ENCODE results near the gene EYA4. TPM values are rescaled to one million over a fixed set of nuclear protein-coding genes. Genes with fewer than 3 reads are reported as not detected.

EYA4 gene
- total and polyA plus RNA-seq, 8 donors, result 0.03 to 16.3 (median 0.87) TPM; not detected in 1

- WGBS, 5 donors, result 3 to 96% (median 56%) methylated on average over 1 of the region's 1 CpG
- no peaks in the 10 kb centered on the region for H3K36me3 ChIP-seq
- no peak overlapping the region for H3K27ac ChIP-seq
- no peaks in the 10 kb centered on the region for H3K9me3 ChIP-seq
- H3K4me1 ChIP-seq, result no peaks in the 10 kb centered on the region
- no peak overlapping the region for H3K4me3 ChIP-seq
- no peaks in the 10 kb centered on the region for H3K27me3 ChIP-seq
- no peak for DNase-seq
- no peak for TF ChIP-seq EP300 (IDR thresholded peaks at IDR 0.05)
- no peak for TF ChIP-seq POLR2AphosphoS5 (IDR thresholded peaks at IDR 0.05)
- TF ChIP-seq POLR2A (IDR thresholded peaks at IDR 0.05), result no peak
- no peak for TF ChIP-seq CTCF (IDR thresholded peaks at IDR 0.05)
- intact Hi-C loops (cut with DNase I; ENCODE audit: low total_unique reads), result no loop called here
Observed at GRCh38 chr6:133577851-133578250, 336.7 kb downstream of the EYA4 start.
